Cardiac muscle cell (in vitro differentiated cells and primary cell): ENCODE results near the gene NEDD4. TPM values are rescaled to one million over a fixed set of nuclear protein-coding genes. Genes with fewer than 3 reads are reported as not detected.

Experiments used
- DNase-seq, 2 donors: peaks; one replicate each; pipeline versions ENCODE4 v3.0.0 to v3.0.0-alpha.2; 2010 to 2017; ENCODE audit warnings: low read depth in 1 of 2, low spot score in 1 of 2
- H3K27ac ChIP-seq: fragments of 200-600 bp; sonication (generic); 2 replicates; pipeline ENCODE4 v1.5.1; 2016
- H3K27me3 ChIP-seq: fragments of 200-600 bp; sonication (generic); 2 replicates; pipeline ENCODE4 v1.6.0; 2016; ENCODE audit warnings: control low read depth
- H3K36me3 ChIP-seq: fragments of 200-600 bp; sonication (generic); 2 replicates; pipeline ENCODE4 v1.5.1; 2016; ENCODE audit warnings: control low read depth
- H3K4me1 ChIP-seq: fragments of 200-600 bp; sonication (generic); 2 replicates; pipeline ENCODE4 v1.8.1; 2017; ENCODE audit warnings: low read depth, mild to moderate bottlenecking, mixed run types
- H3K4me3 ChIP-seq: fragments of 200-600 bp; sonication (generic); 2 replicates; pipeline ENCODE4 v1.5.1; 2016; ENCODE audit warnings: mild to moderate bottlenecking
- H3K9me3 ChIP-seq: fragments of 200-600 bp; sonication (generic); 2 replicates; pipeline ENCODE4 v1.5.1; 2017; ENCODE audit warnings: low read depth, mild to moderate bottlenecking, control low read depth
- CTCF ChIP-seq: IDR thresholded peaks from 2 replicates; pipeline ENCODE4 v1.5.1; 2012; ENCODE audit warnings: low read depth, mild to moderate bottlenecking, low read length
- polyA plus RNA-seq: library from polyadenylated mRNA; unstranded; fragments of >200 nt; fragmentation: Nextera tagmentation; extraction: Ambion mirVana; gene quantifications from 2 replicates; pipeline ENCODE4 v1.2.1, GENCODE V29; 2016
- total RNA-seq: library from RNA; depleted of rRNA; stranded (reverse); fragments of >200 nt; gene quantifications from 2 replicates; pipeline ENCODE4 v1.2.3, GENCODE V29; 2016

The NEDD4 gene
- total and polyA plus RNA-seq, 2 experiments from 2014 or later, result 3.9 to 7.5 TPM

GRCh38 chr15:55980511-55980910 lies 12.9 kb downstream of the NEDD4 start:
- TF ChIP-seq CTCF, result no peak
- H3K27ac ChIP-seq, result no peak overlapping the region
- no peak for DNase-seq
- H3K36me3 ChIP-seq, result no peaks in the 10 kb centered on the region
- no peaks in the 10 kb centered on the region for H3K27me3 ChIP-seq
- no peaks in the 10 kb centered on the region for H3K9me3 ChIP-seq
- H3K4me1 ChIP-seq, result no peaks in the 10 kb centered on the region
- no peak overlapping the region for H3K4me3 ChIP-seq

- no peak for TF ChIP-seq CTCF
- Histone ChIP-seq H3K27me3 (no peaks in the 10 kb centered on the region), H3K36me3 (no peaks in the 10 kb centered on the region), H3K4me3 (no peak overlapping the region), H3K4me1 (no peaks in the 10 kb centered on the region), H3K27ac (no peak overlapping the region), H3K9me3 (no peaks in the 10 kb centered on the region)
- no peak for DNase-seq
These were observed 16.2 kb downstream of the NEDD4 start for GRCh38 chr15:55977231-55977630.

GRCh38 chr15:55970286-55970685 lies 23.1 kb downstream of the NEDD4 start:
- no peak for TF ChIP-seq CTCF
- H3K4me3 ChIP-seq, result no peak overlapping the region
- no peaks in the 10 kb centered on the region for H3K4me1 ChIP-seq
- H3K36me3 ChIP-seq, result no peaks in the 10 kb centered on the region
- H3K27me3 ChIP-seq, result no peaks in the 10 kb centered on the region
- H3K9me3 ChIP-seq, result no peaks in the 10 kb centered on the region
- no peak overlapping the region for H3K27ac ChIP-seq
- DNase-seq, result no peak

GRCh38 chr15:55969582-55969981 lies 23.8 kb downstream of the NEDD4 start:
- no peak for DNase-seq
- TF ChIP-seq CTCF, result no peak
- no peaks in the 10 kb centered on the region for H3K9me3 ChIP-seq
- H3K4me1 ChIP-seq, result no peaks in the 10 kb centered on the region
- H3K27ac ChIP-seq, result no peak overlapping the region
- H3K27me3 ChIP-seq, result no peaks in the 10 kb centered on the region
- no peaks in the 10 kb centered on the region for H3K36me3 ChIP-seq
- H3K4me3 ChIP-seq, result no peak overlapping the region

- no peak for TF ChIP-seq CTCF
- Histone ChIP-seq H3K27me3 (no peaks in the 10 kb centered on the region), H3K4me3 (no peak overlapping the region), H3K9me3 (no peaks in the 10 kb centered on the region), H3K27ac (no peak overlapping the region), H3K4me1 (no peaks in the 10 kb centered on the region), H3K36me3 (no peaks in the 10 kb centered on the region)
- DNase-seq, result no peak
These were observed 24.5 kb downstream of the NEDD4 start for GRCh38 chr15:55968923-55969322.

- no peak for DNase-seq
- Histone ChIP-seq H3K27me3 (no peaks in the 10 kb centered on the region), H3K27ac (no peak overlapping the region), H3K4me3 (no peak overlapping the region), H3K4me1 (no peaks in the 10 kb centered on the region), H3K9me3 (no peaks in the 10 kb centered on the region), H3K36me3 (no peaks in the 10 kb centered on the region)
- TF ChIP-seq CTCF, result no peak
These were observed 28.3 kb downstream of the NEDD4 start for GRCh38 chr15:55965091-55965490.
